Sigmoid colon (tissue), 4 donors: ENCODE data around the gene TM9SF4.

ENCODE experiments used
- EP300 ChIP-seq, 4 donors: sonication (generic); formaldehyde crosslinking; IDR thresholded peaks; one replicate each; pipeline ENCODE4 v1.6.1; 2017; ENCODE audit warnings: antibody characterized with exemption in 4 of 4
- POLR2A ChIP-seq, 2 donors: fragments of 450-650 bp; IDR thresholded peaks; one replicate each; pipeline ENCODE4 v1.6.1; 2016; ENCODE audit warnings: antibody characterized with exemption in 2 of 2, mild to moderate bottlenecking in 2 of 2, moderate library complexity in 2 of 2
- POLR2AphosphoS5 ChIP-seq, 4 donors: sonication (generic); formaldehyde crosslinking; IDR thresholded peaks; one replicate each; pipeline ENCODE4 v1.6.1; 2017; ENCODE audit warnings: antibody characterized with exemption in 4 of 4
- TF ChIP-seq, protein P1 (sequence below), 4 experiments: fragments of 450-650 bp in 3 of 4; fragments of 200-600 bp in 1 of 4; IDR thresholded peaks; one replicate each; pipeline ENCODE4 v1.5.1; 2016 to 2019; ENCODE audit warnings: antibody characterized with exemption in 4 of 4, mild to moderate bottlenecking in 3 of 4, moderate library complexity in 2 of 4

DNA sequence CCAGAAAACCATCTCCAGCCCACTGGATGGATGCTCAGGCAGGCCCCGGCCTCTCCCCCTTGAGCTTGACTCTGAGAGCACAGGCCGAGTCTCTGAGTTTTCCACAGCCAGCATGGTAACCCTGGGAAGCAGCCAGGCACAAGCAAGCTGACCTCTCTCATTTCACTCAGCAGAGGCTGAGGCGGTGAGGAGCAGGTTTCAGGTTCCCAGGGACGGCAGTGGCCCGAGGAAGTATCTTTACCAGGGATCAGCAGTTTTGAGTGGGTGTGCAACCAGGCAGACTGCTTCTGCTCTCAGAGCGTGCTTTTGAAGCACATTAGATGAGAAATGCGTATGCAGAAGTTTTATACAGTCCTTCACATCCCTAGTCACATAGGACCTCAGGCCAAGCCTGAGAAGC is 44.8 kb upstream of the TM9SF4 start:
- TF ChIP-seq, protein P1, sequence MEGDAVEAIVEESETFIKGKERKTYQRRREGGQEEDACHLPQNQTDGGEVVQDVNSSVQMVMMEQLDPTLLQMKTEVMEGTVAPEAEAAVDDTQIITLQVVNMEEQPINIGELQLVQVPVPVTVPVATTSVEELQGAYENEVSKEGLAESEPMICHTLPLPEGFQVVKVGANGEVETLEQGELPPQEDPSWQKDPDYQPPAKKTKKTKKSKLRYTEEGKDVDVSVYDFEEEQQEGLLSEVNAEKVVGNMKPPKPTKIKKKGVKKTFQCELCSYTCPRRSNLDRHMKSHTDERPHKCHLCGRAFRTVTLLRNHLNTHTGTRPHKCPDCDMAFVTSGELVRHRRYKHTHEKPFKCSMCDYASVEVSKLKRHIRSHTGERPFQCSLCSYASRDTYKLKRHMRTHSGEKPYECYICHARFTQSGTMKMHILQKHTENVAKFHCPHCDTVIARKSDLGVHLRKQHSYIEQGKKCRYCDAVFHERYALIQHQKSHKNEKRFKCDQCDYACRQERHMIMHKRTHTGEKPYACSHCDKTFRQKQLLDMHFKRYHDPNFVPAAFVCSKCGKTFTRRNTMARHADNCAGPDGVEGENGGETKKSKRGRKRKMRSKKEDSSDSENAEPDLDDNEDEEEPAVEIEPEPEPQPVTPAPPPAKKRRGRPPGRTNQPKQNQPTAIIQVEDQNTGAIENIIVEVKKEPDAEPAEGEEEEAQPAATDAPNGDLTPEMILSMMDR (IDR thresholded peaks at IDR 0.05) = no peak
- TF ChIP-seq POLR2A (IDR thresholded peaks at IDR 0.05) (no peak), EP300 (IDR thresholded peaks at IDR 0.05) (no peak), POLR2AphosphoS5 (IDR thresholded peaks at IDR 0.05) (no peak)
